ENCODE results near the gene BTBD6.

Gene BTBD6

DNA sequence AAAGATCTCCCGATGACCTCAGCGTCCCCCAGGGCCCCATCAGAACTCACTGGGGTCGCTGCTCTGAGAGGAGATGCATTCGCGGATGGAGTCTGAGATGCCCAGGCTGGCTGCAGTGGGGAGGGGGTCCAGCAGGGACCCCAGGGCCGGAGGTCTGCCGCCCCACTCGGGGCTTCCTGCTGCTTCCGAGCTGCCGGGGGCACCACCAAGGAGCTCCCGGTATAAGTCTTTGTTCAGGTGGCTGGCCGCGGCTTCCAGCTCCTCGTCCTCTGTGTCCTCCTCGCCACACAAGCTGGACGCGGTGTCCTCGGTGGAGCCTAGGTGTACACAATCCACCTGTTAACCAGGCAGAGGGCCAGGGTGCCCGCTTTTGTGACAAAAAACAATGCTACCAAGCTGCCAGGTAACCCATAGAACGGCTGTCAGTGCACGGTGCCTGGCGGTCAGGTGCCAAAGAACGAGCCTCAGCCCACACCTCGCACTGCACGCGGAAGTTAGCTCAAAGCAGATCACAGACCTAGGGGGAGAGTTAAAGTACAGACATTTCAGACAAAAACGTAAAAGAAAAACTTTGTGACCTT lies 26.6 kb upstream of the BTBD6 start:
- peaks cover 10% of the 10 kb centered on the region for H3K36me3 ChIP-seq (ENCODE audit: control insufficient read depth, low read depth, low read length)
- no peak overlapping the region for H3K27ac ChIP-seq (ENCODE audit: low read length)
- no peaks in the 10 kb centered on the region for H3K27me3 ChIP-seq (ENCODE audit: control insufficient read depth, insufficient read depth, low read length)
- no peaks in the 10 kb centered on the region for H3K4me1 ChIP-seq (ENCODE audit: control insufficient read depth, low read depth, low read length)
- H3K9me3 ChIP-seq (ENCODE audit: control insufficient read depth, low read depth, low read length) = no peaks in the 10 kb centered on the region
- no peak overlapping the region for H3K9ac ChIP-seq (ENCODE audit: low read length)
- H3K4me3 ChIP-seq (ENCODE audit: low read length) = no peak overlapping the region

DNA sequence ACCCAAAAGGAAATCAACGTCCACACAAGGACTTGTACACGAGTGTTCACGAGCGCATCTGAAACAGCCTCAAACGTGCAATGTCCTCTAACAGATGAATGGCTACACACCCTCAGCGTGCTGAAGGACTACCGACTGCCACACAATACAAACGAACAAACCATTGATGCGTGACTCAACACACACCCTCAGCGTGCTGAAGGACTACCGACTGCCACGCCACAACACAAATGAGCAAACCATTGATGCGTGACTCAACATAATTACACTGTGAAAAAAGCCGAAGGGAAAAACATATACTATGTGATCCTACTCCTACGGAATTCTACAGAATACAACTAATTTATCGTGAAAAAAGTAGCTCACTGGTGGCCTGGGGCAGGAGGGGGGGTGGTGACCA lies 25.1 kb upstream of the BTBD6 start:
- Histone ChIP-seq H3K36me3 (ENCODE audit: control insufficient read depth, low read depth, low read length) (peaks cover 10% of the 10 kb centered on the region), H3K4me3 (ENCODE audit: low read length) (no peak overlapping the region), H3K27ac (ENCODE audit: low read length) (no peak overlapping the region), H3K27me3 (ENCODE audit: control insufficient read depth, insufficient read depth, low read length) (no peaks in the 10 kb centered on the region), H3K9ac (ENCODE audit: low read length) (no peak overlapping the region), H3K9me3 (ENCODE audit: control insufficient read depth, low read depth, low read length) (no peaks in the 10 kb centered on the region), H3K4me1 (ENCODE audit: control insufficient read depth, low read depth, low read length) (no peaks in the 10 kb centered on the region)

DNA sequence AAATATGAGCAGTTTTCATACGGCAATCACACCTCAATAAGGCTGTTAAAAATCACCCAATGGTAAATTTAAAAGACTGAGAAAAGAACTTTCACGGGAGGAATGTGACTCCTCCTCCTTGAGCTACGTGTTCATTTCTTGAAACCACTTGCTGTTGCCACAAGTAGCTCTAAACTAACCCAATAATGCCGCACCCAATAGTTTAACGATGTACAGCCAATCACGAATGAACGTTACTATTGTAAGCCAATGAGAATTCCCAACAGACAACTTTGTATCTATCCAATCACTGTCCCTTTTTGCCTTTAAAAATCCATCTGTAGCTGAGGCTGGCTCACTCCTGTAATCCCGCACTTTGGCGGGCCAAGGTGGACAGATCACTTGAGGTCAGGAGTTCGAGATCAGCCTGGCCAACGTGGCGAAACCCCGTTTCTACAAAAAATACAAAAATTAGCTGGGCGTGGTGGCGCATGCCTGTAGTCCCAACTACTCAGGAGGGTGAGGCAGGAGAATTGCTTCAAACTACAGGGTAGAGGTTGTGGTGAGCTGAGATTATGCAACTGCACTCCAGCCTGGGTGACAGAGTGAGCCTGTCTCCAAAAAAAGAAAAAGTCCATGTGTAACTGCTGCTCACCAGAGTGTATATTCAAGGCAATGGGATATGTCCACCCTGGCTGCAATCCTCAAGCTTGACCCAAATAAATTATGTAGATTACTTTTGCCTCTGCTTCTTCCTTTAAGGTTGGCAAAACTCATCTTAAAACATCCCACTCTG lies 24.4 kb upstream of the BTBD6 start:
- Histone ChIP-seq H3K27me3 (ENCODE audit: control insufficient read depth, insufficient read depth, low read length) (no peaks in the 10 kb centered on the region), H3K4me3 (ENCODE audit: low read length) (no peak overlapping the region), H3K27ac (ENCODE audit: low read length) (no peak overlapping the region)

DNA sequence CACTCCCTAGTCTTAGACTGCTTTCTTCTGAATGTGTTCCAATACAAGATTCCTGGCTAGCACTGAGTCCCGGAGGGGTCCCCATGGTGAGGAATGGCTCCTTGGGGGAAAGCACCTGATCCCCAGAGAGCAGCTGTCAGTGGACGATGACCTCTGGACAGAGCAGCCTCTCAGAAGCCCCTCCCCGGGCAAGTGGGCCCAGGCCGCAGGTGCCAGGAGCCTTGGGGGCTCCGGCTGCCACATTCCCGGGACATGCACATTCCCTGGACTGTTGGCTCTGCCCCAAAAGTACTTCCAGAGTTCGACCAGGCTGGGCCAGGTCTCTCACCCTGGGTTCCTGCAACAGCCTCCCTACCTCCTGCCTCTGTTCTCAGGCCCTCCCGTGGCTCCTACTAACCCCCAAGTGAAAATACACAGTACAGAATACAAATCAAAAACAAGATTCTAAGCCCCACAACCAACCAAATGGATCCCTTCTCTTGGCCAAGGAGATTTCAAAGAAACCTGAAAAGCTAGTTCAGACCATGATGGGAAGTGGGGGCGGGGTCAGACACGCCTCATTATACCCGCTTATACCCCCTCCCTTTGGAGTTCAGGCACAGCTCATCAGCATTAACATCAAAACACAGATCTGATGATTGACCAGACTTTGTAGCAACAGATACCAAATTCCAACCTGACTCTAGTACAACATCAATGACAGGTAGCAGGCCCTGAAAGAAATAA lies 23.3 kb upstream of the BTBD6 start:
- Histone ChIP-seq H3K4me1 (ENCODE audit: control insufficient read depth, low read depth, low read length) (no peaks in the 10 kb centered on the region), H3K27ac (ENCODE audit: low read length) (no peak overlapping the region), H3K9me3 (ENCODE audit: control insufficient read depth, low read depth, low read length) (no peaks in the 10 kb centered on the region)

More for the DNA sequence above, 24.4 kb upstream of the BTBD6 start:
- Histone ChIP-seq H3K4me1 (ENCODE audit: control insufficient read depth, low read depth, low read length) (no peaks in the 10 kb centered on the region), H3K36me3 (ENCODE audit: control insufficient read depth, low read depth, low read length) (peaks cover 10% of the 10 kb centered on the region), H3K9ac (ENCODE audit: low read length) (no peak overlapping the region), H3K9me3 (ENCODE audit: control insufficient read depth, low read depth, low read length) (no peaks in the 10 kb centered on the region)

DNA sequence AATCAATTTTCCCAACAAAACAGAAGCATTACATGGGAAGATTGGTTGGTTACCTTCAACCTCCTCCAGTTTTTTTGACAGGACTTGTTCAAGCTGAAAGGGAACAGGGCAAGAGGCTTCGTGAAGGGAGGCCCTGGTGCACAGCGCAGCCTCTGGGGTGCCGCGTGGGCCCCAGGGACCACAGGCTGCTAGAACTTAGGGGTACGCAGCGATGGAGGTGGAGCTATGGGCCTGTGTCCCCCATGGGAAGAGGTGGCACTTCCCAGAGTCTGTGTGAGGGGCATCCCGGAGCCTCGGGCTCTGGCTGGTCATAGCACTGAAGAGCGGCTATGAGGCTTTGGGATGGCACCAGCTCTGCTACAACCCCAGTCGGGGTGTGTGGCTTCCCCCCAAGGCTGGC lies 22.1 kb upstream of the BTBD6 start:
- Histone ChIP-seq H3K9me3 (ENCODE audit: control insufficient read depth, low read depth, low read length) (no peaks in the 10 kb centered on the region), H3K4me3 (ENCODE audit: low read length) (no peak overlapping the region), H3K4me1 (ENCODE audit: control insufficient read depth, low read depth, low read length) (no peaks in the 10 kb centered on the region), H3K36me3 (ENCODE audit: control insufficient read depth, low read depth, low read length) (peaks cover 8% of the 10 kb centered on the region), H3K27me3 (ENCODE audit: control insufficient read depth, insufficient read depth, low read length) (no peaks in the 10 kb centered on the region), H3K27ac (ENCODE audit: low read length) (no peak overlapping the region), H3K9ac (ENCODE audit: low read length) (no peak overlapping the region)

More for the DNA sequence above, 23.3 kb upstream of the BTBD6 start:
- no peak overlapping the region for H3K4me3 ChIP-seq (ENCODE audit: low read length)
- no peaks in the 10 kb centered on the region for H3K27me3 ChIP-seq (ENCODE audit: control insufficient read depth, insufficient read depth, low read length)
- no peak overlapping the region for H3K9ac ChIP-seq (ENCODE audit: low read length)
- H3K36me3 ChIP-seq (ENCODE audit: control insufficient read depth, low read depth, low read length) = peaks cover 8% of the 10 kb centered on the region

DNA sequence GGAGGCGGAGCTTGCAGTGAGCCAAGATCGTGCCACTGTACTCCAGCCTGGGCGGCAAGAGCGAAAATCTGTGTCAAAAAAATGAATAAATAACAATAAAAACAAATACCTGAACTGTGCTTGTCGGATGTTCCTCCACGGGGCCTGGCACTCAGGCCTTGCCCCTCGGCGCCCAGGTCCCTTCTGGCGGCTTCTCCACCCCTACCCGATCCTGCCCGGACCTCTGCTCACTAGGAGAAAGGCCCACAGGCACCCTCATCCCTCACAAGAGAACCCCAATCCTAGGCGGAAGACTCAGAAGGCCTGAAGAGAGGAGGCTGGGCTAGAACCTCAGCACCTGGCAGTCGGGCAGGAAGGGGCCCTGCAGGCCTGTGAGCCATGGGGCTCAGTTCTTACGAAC lies 21.0 kb upstream of the BTBD6 start:
- H3K9me3 ChIP-seq (ENCODE audit: control insufficient read depth, low read depth, low read length) = no peaks in the 10 kb centered on the region
- peaks cover 8% of the 10 kb centered on the region for H3K36me3 ChIP-seq (ENCODE audit: control insufficient read depth, low read depth, low read length)
- no peak overlapping the region for H3K4me3 ChIP-seq (ENCODE audit: low read length)
- H3K27ac ChIP-seq (ENCODE audit: low read length) = no peak overlapping the region
- H3K9ac ChIP-seq (ENCODE audit: low read length) = no peak overlapping the region
- H3K27me3 ChIP-seq (ENCODE audit: control insufficient read depth, insufficient read depth, low read length) = no peaks in the 10 kb centered on the region
- H3K4me1 ChIP-seq (ENCODE audit: control insufficient read depth, low read depth, low read length) = no peaks in the 10 kb centered on the region

DNA sequence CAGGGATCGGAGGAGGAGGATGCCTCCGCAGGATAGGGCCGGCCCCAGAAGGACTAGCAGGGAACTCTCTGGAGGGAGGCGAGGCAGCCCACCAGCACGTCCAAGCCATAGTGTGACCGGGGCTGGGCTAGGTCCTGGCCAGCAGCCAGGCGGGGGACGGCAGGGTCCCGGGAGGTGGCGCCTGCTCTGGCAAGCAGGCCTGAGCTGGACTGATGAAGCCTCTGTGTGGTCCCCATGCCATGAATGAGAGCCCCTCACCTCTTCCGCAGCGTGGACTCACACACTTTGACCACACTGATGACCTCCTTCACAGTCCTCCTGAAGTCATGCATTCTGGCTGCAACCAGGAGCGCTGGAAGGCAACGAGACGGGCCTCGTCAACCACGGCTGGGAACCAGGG lies 19.8 kb upstream of the BTBD6 start:
- Histone ChIP-seq H3K36me3 (ENCODE audit: control insufficient read depth, low read depth, low read length) (peaks cover 8% of the 10 kb centered on the region), H3K9me3 (ENCODE audit: control insufficient read depth, low read depth, low read length) (no peaks in the 10 kb centered on the region), H3K4me3 (ENCODE audit: low read length) (no peak overlapping the region)

DNA sequence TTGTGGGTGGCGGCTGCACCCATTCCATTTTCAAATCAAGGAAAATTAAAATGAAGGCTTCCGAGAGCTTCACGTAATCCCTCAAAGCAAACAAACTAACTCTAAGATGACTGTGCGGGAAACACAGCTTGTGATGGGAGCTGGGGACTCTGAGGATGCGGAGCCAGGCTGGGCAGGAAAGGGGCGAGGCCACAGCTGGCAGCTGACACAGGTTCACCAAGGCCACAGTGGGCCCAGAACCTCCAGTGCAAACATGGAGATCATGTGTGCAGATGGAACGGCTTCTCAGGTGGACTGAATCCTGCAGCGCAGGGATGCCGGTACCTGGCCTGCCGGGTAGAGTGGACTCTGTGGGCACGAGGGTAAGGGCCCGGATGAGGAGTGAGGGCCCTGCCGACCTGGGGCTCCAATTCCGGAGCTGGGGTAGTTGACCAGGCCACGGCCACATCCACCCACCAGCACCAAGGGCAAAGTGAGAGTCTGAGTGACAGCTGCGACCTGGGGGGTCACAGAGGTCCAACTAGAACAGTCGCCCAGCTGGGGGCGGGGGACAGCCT lies 19.2 kb upstream of the BTBD6 start:
- no peak overlapping the region for H3K27ac ChIP-seq (ENCODE audit: low read length)
- no peak overlapping the region for H3K9ac ChIP-seq (ENCODE audit: low read length)
- no peaks in the 10 kb centered on the region for H3K9me3 ChIP-seq (ENCODE audit: control insufficient read depth, low read depth, low read length)
- no peak overlapping the region for H3K4me3 ChIP-seq (ENCODE audit: low read length)
- no peaks in the 10 kb centered on the region for H3K27me3 ChIP-seq (ENCODE audit: control insufficient read depth, insufficient read depth, low read length)
- no peaks in the 10 kb centered on the region for H3K4me1 ChIP-seq (ENCODE audit: control insufficient read depth, low read depth, low read length)
- H3K36me3 ChIP-seq (ENCODE audit: control insufficient read depth, low read depth, low read length) = peaks cover 8% of the 10 kb centered on the region

More for the DNA sequence above, 19.8 kb upstream of the BTBD6 start:
- no peak overlapping the region for H3K27ac ChIP-seq (ENCODE audit: low read length)
- no peak overlapping the region for H3K9ac ChIP-seq (ENCODE audit: low read length)
- H3K4me1 ChIP-seq (ENCODE audit: control insufficient read depth, low read depth, low read length) = no peaks in the 10 kb centered on the region
- no peaks in the 10 kb centered on the region for H3K27me3 ChIP-seq (ENCODE audit: control insufficient read depth, insufficient read depth, low read length)

DNA sequence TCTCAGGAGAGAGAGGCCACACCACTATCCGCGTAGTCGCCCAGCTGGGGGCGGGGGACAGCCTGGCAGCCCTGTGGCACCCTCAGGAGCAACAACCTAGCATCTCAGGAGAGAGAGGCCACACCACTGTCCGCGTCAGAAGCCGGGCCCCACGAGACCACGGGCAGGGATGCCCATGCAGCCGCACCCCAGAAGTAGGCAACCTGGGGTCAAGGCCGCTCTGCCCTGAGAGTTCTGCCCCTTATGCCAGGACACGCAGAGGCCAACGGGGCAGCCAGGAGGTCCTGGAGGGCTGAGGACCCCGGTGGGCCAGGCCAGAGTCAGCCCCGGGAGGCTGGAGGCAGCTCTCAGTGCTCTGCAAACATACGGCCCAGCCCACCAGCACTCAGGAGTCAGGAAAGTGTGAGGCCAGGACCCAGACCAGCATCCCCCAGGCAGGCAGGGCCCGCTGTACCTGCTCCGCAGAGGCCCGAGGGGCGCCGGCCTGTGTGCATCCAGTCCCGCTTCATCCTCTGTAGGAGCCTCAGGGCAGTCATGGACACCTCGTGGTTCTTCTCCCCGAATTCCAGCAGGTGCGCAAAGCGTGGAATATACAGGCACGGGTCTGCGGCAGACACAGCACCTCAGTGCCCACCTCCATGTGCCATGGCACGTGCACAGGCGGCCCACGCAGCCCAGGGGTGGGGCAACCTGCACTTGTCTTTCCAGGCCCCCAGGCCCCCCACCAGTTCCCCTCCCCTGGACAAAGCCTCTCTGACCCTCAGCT lies 7.3 kb upstream of the BTBD6 start:
- H3K4me1 ChIP-seq (ENCODE audit: control insufficient read depth, low read depth, low read length) = no peaks in the 10 kb centered on the region
- no peak overlapping the region for H3K27ac ChIP-seq (ENCODE audit: low read length)
- no peaks in the 10 kb centered on the region for H3K9me3 ChIP-seq (ENCODE audit: control insufficient read depth, low read depth, low read length)
- H3K36me3 ChIP-seq (ENCODE audit: control insufficient read depth, low read depth, low read length) = no peaks in the 10 kb centered on the region
- no peak overlapping the region for H3K4me3 ChIP-seq (ENCODE audit: low read length)
- no peaks in the 10 kb centered on the region for H3K27me3 ChIP-seq (ENCODE audit: control insufficient read depth, insufficient read depth, low read length)
- no peak overlapping the region for H3K9ac ChIP-seq (ENCODE audit: low read length)

DNA sequence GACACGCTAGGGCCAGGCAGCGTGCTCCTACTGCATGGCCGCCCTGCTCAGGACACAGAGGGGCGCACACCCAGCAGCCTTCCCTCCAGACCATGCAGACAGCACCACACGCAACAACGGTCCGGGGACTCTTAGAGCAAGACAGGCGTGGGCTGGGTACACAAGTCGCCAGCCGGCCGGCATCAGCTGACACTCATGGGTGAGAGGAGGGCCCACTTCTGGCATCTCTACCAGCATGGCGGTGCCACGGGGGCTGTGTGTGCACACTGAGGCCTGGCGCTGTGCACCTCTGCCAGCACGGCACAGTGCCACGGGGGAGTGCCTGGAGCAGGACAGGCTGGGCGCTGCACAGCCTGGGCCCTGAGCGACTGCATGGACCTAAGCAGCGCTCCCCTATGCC lies 6.7 kb upstream of the BTBD6 start:
- no peaks in the 10 kb centered on the region for H3K9me3 ChIP-seq (ENCODE audit: control insufficient read depth, low read depth, low read length)
- H3K9ac ChIP-seq (ENCODE audit: low read length) = no peak overlapping the region
- no peaks in the 10 kb centered on the region for H3K36me3 ChIP-seq (ENCODE audit: control insufficient read depth, low read depth, low read length)
- no peak overlapping the region for H3K4me3 ChIP-seq (ENCODE audit: low read length)
- H3K27ac ChIP-seq (ENCODE audit: low read length) = no peak overlapping the region
- no peaks in the 10 kb centered on the region for H3K4me1 ChIP-seq (ENCODE audit: control insufficient read depth, low read depth, low read length)
- H3K27me3 ChIP-seq (ENCODE audit: control insufficient read depth, insufficient read depth, low read length) = no peaks in the 10 kb centered on the region

DNA sequence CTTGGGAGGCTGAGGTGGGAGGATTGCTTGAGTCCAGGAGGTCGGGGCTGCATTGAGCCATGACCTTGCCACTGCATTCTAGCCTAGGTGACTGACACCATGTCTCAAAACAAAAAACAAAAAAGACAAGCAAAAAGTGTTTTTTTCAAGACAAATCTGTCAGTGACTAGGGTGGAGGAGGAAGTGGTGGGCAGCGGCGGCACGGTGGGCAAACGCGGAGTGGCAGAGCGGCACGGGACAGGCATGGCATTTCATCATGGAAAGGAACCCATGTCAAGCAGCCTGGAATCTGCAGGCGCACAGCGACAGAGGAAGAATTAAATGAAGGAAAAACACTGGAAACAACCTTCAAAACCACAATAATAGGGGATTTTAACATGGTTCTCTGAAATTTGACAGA lies 4.0 kb upstream of the BTBD6 start:
- Histone ChIP-seq H3K27me3 (ENCODE audit: control insufficient read depth, insufficient read depth, low read length) (peaks cover 9% of the 10 kb centered on the region), H3K9me3 (ENCODE audit: control insufficient read depth, low read depth, low read length) (no peaks in the 10 kb centered on the region), H3K4me1 (ENCODE audit: control insufficient read depth, low read depth, low read length) (no peaks in the 10 kb centered on the region), H3K9ac (ENCODE audit: low read length) (no peak overlapping the region), H3K4me3 (ENCODE audit: low read length) (no peak overlapping the region), H3K36me3 (ENCODE audit: control insufficient read depth, low read depth, low read length) (no peaks in the 10 kb centered on the region), H3K27ac (ENCODE audit: low read length) (no peak overlapping the region)
